Measurements from ENCODE around the gene OTX2. TPM values are rescaled to one million over a fixed set of nuclear protein-coding genes. Genes with fewer than 3 reads are reported as not detected.

The OTX2 gene
- total RNA-seq (not detected), polyA plus RNA-seq (not detected)

DNA sequence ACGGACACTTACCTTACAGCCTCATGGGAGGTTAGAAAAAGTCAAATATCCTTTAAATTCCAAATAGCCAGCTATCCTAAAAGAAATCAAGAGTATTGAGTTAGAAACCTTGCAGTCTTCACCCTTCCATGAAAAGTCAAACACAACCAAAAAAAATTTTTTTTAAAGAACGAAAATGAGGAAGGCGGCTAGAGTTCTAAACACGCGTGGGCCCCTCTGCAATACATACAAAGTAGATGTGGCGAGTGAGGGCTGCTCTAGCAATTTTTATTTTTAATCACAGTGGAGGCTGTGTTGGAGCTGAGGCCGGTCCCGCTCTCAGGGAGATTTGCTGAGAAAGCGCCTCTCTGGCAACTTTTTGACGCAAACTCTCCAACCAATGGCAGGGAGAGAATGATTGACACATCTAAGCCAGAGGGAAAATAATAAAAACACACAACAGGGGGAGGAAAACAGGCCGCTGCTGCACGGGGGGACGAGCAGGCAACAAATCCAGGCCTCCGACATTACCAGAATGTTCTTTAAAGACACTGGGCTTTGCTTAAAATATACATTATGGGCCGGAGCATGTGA is at the start of gene OTX2:
Gene OTX2, minus strand, starts transcription at position 333 of the 573 bp plus-strand sequence. CDS start 5,023 bp downstream, outside the sequence.
- H3K27ac ChIP-seq (ENCODE audit: low read depth, low read length), result no peak within 1 kb of the TSS
- Mint-ChIP-seq H3K9me3 (peaks cover 0 to 20% (median 16%) of the 10 kb centered on the region in 5 donors), H3K27ac (peak within 1 kb of the TSS in 1 of 8 donors; percentile 28), H3K4me3 (peak within 1 kb of the TSS in 3 of 7 donors; percentile 35 to 68 (median 43)), H3K4me1 (peaks cover 19 to 33% (median 29%) of the 10 kb centered on the region in 3 donors), H3K36me3 (peaks cover 0 to 4% (median 0%) of the 10 kb centered on the region in 3 donors), H3K27me3 (peaks cover 68 to 85% of the 10 kb centered on the region in 2 donors)
- H3K9me3 ChIP-seq (ENCODE audit: low read length), result no peaks in the 10 kb centered on the region
- POLR2A ChIA-PET, result no interaction called here
- CTCF ChIA-PET, result no interaction called here
- H3K27me3 ChIP-seq (ENCODE audit: insufficient read depth, low read length, poor library complexity, severe bottlenecking), result peaks cover 44% of the 10 kb centered on the region
- H3K4me3 ChIP-seq (ENCODE audit: low read length), result no peak within 1 kb of the TSS
- no peak for DNase-seq
- H3K4me1 ChIP-seq (ENCODE audit: insufficient read depth, low read length), result no peaks in the 10 kb centered on the region
- H3K36me3 ChIP-seq (ENCODE audit: insufficient read depth, low read length), result no peaks in the 10 kb centered on the region

DNA sequence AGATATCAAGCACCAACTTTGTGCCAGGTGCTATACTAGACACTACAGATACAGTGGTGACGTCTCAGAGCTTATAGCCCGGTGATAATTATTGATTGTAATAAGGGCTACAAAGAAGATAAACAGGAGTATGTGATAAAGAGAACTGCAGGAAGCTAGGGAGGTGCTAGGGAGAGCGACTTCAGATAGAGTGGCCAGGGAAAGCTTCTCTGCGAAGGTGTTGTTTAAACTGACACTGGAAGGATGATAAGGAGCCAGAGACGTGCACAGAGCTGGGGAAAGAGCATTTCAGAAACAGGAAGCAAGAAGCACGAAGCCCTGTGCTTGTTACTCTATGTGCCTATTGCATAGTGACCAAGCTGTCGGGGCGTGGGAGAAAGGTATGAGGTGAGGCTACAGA is 48.1 kb upstream of the OTX2 start:
- Mint-ChIP-seq H3K27me3 (peaks cover 15 to 34% of the 10 kb centered on the region in 2 donors), H3K4me3 (no peak overlapping the region), H3K4me1 (no peaks in the 10 kb centered on the region), H3K9me3 (no peaks in the 10 kb centered on the region), H3K36me3 (no peaks in the 10 kb centered on the region), H3K27ac (no peak overlapping the region)
- Histone ChIP-seq H3K27ac (ENCODE audit: low read depth, low read length) (no peak overlapping the region), H3K36me3 (ENCODE audit: insufficient read depth, low read length) (no peaks in the 10 kb centered on the region), H3K9me3 (ENCODE audit: low read length) (no peaks in the 10 kb centered on the region), H3K4me1 (ENCODE audit: insufficient read depth, low read length) (no peaks in the 10 kb centered on the region), H3K4me3 (ENCODE audit: low read length) (no peak overlapping the region), H3K27me3 (ENCODE audit: insufficient read depth, low read length, poor library complexity, severe bottlenecking) (peaks cover 3% of the 10 kb centered on the region)
- POLR2A ChIA-PET, result no interaction called here
- DNase-seq, result no peak
- CTCF ChIA-PET, result interaction anchor here (1.2 kb wide), 1 partner anchor 9 kb away, joined by 3 read pairs; no protein-coding TSS in a partner anchor

DNA sequence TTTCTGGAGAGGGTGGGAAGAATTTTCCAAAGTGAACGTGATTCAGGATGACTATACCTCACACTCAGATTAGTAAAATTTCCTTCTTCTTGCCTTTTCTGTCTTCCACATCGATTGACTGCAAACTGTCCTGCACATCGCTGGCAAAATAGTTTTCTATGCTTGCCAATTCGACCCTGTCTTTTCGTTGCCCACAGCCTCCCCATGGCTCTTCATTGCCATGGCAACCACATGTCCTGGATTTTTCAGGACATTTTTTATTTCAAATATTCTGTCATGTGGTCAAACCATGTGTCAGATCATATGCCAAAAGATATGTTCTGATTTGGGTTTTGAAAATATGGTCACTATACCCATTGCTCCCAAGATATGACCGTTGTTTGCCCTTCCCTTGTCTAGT is 46.9 kb upstream of the OTX2 start:
- Histone ChIP-seq H3K27ac (ENCODE audit: low read depth, low read length) (no peak overlapping the region), H3K4me1 (ENCODE audit: insufficient read depth, low read length) (no peaks in the 10 kb centered on the region), H3K27me3 (ENCODE audit: insufficient read depth, low read length, poor library complexity, severe bottlenecking) (peaks cover 3% of the 10 kb centered on the region), H3K36me3 (ENCODE audit: insufficient read depth, low read length) (no peaks in the 10 kb centered on the region), H3K9me3 (ENCODE audit: low read length) (no peaks in the 10 kb centered on the region), H3K4me3 (ENCODE audit: low read length) (no peak overlapping the region)
- ChIA-PET POLR2A (no interaction called here), CTCF (no interaction called here)
- DNase-seq, result no peak
- Mint-ChIP-seq H3K36me3 (no peaks in the 10 kb centered on the region), H3K27ac (no peak overlapping the region), H3K27me3 (peaks cover 16 to 30% of the 10 kb centered on the region in 2 donors), H3K9me3 (no peaks in the 10 kb centered on the region), H3K4me1 (no peaks in the 10 kb centered on the region), H3K4me3 (no peak overlapping the region)

DNA sequence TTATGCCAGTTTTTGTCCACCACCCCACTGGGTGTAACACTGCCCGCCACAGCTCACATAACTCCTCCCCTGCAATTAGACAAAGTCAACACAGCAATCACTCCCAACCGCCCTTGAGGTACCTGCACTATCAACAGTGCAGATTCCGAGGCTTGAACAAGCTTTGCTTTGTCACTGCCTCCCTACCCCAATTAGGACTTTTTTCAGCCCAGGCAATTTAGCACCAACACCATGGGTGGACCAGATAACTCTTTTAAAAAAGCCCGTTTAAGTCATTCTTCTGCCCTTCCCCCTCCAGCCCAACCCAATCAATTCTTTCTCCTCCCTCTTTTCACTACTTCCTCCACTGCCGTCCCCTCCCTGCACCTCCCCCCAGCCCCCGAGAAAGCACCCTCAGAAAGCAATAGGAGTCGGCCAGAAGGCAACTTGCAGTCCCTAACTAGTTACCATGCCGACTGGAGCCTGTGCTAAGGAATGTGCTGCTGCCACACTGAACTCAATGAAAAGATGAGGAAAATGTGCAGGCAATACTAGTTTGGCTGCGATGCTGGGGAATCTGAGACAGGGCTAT is 45.7 kb upstream of the OTX2 start:
- Mint-ChIP-seq H3K27ac (no peak overlapping the region), H3K27me3 (peaks cover 14 to 33% of the 10 kb centered on the region in 2 donors), H3K4me1 (no peaks in the 10 kb centered on the region), H3K9me3 (peaks cover 0 to 5% (median 0%) of the 10 kb centered on the region in 5 donors), H3K4me3 (no peak overlapping the region), H3K36me3 (no peaks in the 10 kb centered on the region)
- Histone ChIP-seq H3K27me3 (ENCODE audit: insufficient read depth, low read length, poor library complexity, severe bottlenecking) (peaks cover 3% of the 10 kb centered on the region), H3K9me3 (ENCODE audit: low read length) (no peaks in the 10 kb centered on the region), H3K36me3 (ENCODE audit: insufficient read depth, low read length) (no peaks in the 10 kb centered on the region), H3K27ac (ENCODE audit: low read depth, low read length) (no peak overlapping the region), H3K4me3 (ENCODE audit: low read length) (no peak overlapping the region), H3K4me1 (ENCODE audit: insufficient read depth, low read length) (no peaks in the 10 kb centered on the region)
- ChIA-PET POLR2A (no interaction called here), CTCF (no interaction called here)
- DNase-seq, result no peak

DNA sequence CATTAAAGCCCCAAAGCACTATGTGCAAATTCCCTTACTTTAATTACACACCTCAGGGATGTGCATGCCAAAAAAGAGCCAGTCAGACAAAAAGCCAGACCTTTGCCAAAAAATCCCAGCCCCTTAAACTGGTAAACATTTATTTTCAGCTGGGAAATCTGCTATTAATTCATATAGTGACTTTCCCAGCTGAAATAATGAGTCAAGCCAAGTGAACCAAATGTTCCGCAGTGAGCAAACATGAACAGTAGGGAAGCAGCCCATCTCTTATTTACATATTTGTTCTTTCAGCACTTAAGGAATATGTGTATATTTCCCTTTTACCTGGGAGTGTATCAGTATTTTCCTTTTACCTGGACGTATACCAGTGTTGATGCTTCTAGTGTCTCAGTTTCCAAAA is 44.0 kb upstream of the OTX2 start:
- no peak overlapping the region for H3K27ac Mint-ChIP-seq
- ChIA-PET POLR2A (no interaction called here), CTCF (no interaction called here)
- H3K4me1 Mint-ChIP-seq, result no peaks in the 10 kb centered on the region
- Histone ChIP-seq H3K36me3 (ENCODE audit: insufficient read depth, low read length) (no peaks in the 10 kb centered on the region), H3K4me1 (ENCODE audit: insufficient read depth, low read length) (no peaks in the 10 kb centered on the region), H3K27me3 (ENCODE audit: insufficient read depth, low read length, poor library complexity, severe bottlenecking) (peaks cover 3% of the 10 kb centered on the region), H3K4me3 (ENCODE audit: low read length) (no peak overlapping the region), H3K27ac (ENCODE audit: low read depth, low read length) (no peak overlapping the region), H3K9me3 (ENCODE audit: low read length) (no peaks in the 10 kb centered on the region)
- no peak overlapping the region for H3K4me3 Mint-ChIP-seq
- H3K27me3 Mint-ChIP-seq, result peaks cover 10 to 28% of the 10 kb centered on the region in 2 donors
- no peaks in the 10 kb centered on the region for H3K36me3 Mint-ChIP-seq
- no peak for DNase-seq
- H3K9me3 Mint-ChIP-seq, result peaks cover 0 to 5% (median 0%) of the 10 kb centered on the region in 5 donors

DNA sequence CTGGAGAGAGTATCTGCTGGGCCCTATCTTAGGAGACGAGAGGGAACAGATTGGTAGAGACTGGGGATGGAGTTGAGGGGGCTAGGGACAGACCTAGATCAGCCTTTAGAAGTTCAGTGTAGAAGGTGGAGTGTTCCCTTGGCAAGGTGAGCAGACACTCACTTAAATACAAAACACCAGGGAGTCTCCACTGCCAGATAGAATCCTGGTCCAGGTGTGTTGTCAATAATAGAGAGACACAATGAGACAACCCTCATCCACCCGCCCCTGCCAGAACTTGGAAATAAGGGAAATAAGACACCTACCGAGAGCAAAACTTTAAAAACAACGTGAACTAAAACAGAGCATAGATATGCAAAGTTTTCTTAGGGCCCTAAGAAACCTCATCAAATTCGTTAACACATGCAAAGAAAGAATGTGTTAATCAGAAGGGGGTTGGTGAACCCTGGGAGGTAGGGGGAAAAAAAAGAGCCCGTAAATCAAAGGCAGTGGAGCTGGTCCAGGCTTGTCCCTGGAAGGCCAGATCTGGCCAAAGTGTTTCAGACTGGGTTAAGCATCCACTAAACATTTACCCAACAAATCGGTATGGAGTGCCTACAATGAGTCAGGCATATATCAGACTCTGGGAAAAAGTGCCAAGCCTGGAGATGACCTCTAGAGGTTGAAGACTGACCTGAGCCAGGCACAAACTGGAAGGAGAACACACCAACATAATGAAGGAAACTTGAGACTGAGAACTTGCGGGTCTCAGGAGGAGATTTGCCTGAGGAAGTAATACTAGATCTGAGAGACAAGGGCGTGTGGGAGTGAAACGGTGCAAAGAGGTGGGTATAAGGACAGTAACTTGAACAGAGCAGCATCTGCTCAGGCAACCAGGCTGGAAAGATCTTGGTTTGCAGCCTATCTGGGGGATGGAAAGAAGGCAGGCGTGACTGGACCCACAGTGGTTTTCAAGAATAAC is 37.0 kb upstream of the OTX2 start:
- ChIA-PET POLR2A (no interaction called here), CTCF (no interaction called here)

DNA sequence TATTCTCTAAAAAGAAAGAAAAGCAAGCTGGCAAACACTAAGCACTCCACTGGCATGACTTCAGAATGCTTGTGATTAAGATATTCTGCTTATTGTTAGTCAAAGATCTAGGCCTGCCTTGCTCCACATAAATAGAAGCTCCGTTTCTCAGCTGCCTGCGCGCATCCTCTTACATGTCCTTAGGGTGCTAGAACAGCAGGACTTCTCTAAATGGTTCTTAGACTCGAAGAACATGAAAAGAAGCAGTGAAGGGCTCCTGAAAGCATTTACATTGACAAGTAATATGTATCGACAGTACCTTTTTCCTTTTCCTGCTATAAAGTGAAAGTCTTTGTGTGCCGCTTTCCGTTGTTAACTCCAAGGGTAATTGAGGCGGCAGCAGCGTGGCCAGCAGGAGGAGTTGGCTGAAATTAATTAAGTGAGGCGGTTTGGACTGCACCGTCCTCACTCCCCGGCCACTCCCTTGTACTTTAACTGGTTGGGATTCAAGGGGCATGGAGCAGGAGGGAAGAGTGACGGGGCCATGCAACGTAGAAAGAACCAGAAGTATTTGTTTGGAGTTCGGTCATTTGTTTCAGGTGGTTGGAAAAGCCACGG is 34.2 kb upstream of the OTX2 start:
- no peaks in the 10 kb centered on the region for H3K9me3 ChIP-seq (ENCODE audit: low read length)
- Mint-ChIP-seq H3K4me3 (no peak overlapping the region), H3K27me3 (peaks cover 7 to 18% of the 10 kb centered on the region in 2 donors), H3K36me3 (no peaks in the 10 kb centered on the region), H3K27ac (no peak overlapping the region), H3K4me1 (peaks cover 1 to 4% (median 2%) of the 10 kb centered on the region in 3 donors), H3K9me3 (peaks cover 0 to 3% (median 0%) of the 10 kb centered on the region in 5 donors)
- no peaks in the 10 kb centered on the region for H3K4me1 ChIP-seq (ENCODE audit: insufficient read depth, low read length)
- no peak overlapping the region for H3K4me3 ChIP-seq (ENCODE audit: low read length)
- ChIA-PET CTCF (no interaction called here), POLR2A (no interaction called here)
- H3K36me3 ChIP-seq (ENCODE audit: insufficient read depth, low read length), result no peaks in the 10 kb centered on the region
- no peak overlapping the region for H3K27ac ChIP-seq (ENCODE audit: low read depth, low read length)
- DNase-seq, result no peak
- no peaks in the 10 kb centered on the region for H3K27me3 ChIP-seq (ENCODE audit: insufficient read depth, low read length, poor library complexity, severe bottlenecking)

More for the DNA sequence above, 37.0 kb upstream of the OTX2 start:
- no peak overlapping the region for H3K27ac Mint-ChIP-seq
- peaks cover 0 to 7% (median 2%) of the 10 kb centered on the region in 5 donors for H3K9me3 Mint-ChIP-seq
- Histone ChIP-seq H3K4me3 (ENCODE audit: low read length) (no peak overlapping the region), H3K27ac (ENCODE audit: low read depth, low read length) (no peak overlapping the region), H3K27me3 (ENCODE audit: insufficient read depth, low read length, poor library complexity, severe bottlenecking) (no peaks in the 10 kb centered on the region), H3K9me3 (ENCODE audit: low read length) (no peaks in the 10 kb centered on the region), H3K4me1 (ENCODE audit: insufficient read depth, low read length) (no peaks in the 10 kb centered on the region), H3K36me3 (ENCODE audit: insufficient read depth, low read length) (no peaks in the 10 kb centered on the region)
- peaks cover 7 to 23% of the 10 kb centered on the region in 2 donors for H3K27me3 Mint-ChIP-seq
- H3K4me3 Mint-ChIP-seq, result no peak overlapping the region
- peaks cover 1 to 4% (median 2%) of the 10 kb centered on the region in 3 donors for H3K4me1 Mint-ChIP-seq
- H3K36me3 Mint-ChIP-seq, result no peaks in the 10 kb centered on the region
- DNase-seq, result no peak

DNA sequence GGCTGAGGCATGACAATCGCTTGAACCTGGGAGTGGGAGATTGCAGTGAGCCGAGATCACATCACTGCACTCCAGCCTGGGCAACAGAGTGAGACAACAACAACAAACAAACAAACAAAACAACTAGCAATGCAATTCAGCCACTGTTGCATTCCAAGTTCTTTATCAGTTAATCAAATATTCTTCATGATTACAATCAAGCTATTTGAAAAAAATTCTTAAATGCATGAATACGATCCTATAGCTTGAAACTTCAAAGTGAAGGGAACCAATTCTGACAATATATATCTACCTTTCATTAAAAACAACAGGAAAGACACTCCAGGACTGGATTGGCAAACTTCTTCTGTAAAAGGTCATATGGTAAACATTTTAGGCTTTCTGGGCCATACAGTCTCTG is 31.3 kb upstream of the OTX2 start:
- POLR2A ChIA-PET, result no interaction called here
- DNase-seq, result no peak
- H3K27me3 Mint-ChIP-seq, result peaks cover 7 to 14% of the 10 kb centered on the region in 2 donors
- H3K36me3 ChIP-seq (ENCODE audit: insufficient read depth, low read length), result no peaks in the 10 kb centered on the region
- no peak overlapping the region for H3K27ac Mint-ChIP-seq
- H3K4me1 Mint-ChIP-seq, result peaks cover 1 to 4% (median 2%) of the 10 kb centered on the region in 3 donors
- no peak overlapping the region for H3K4me3 ChIP-seq (ENCODE audit: low read length)
- no peaks in the 10 kb centered on the region for H3K4me1 ChIP-seq (ENCODE audit: insufficient read depth, low read length)
- CTCF ChIA-PET, result no interaction called here
- no peaks in the 10 kb centered on the region for H3K27me3 ChIP-seq (ENCODE audit: insufficient read depth, low read length, poor library complexity, severe bottlenecking)
- H3K36me3 Mint-ChIP-seq, result no peaks in the 10 kb centered on the region
- H3K9me3 Mint-ChIP-seq, result peaks cover 0 to 4% (median 0%) of the 10 kb centered on the region in 5 donors
- no peak overlapping the region for H3K27ac ChIP-seq (ENCODE audit: low read depth, low read length)
- no peaks in the 10 kb centered on the region for H3K9me3 ChIP-seq (ENCODE audit: low read length)
- no peak overlapping the region for H3K4me3 Mint-ChIP-seq

Data from CD8-positive, alpha-beta memory T cell (primary cell).